SK-N-SH treated with all-trans-retinoic acid at 6 μM for 48 hours (cell line): Measurements from ENCODE around the gene CCDC85B.

Source experiments
- CREB5 ChIP-seq: fragments of 250-450 bp; sonication (Bioruptor Pico); IDR thresholded peaks from 2 replicates; pipeline ENCODE4 v1.5.1; 2020; ENCODE audit warnings: low read depth, mild to moderate bottlenecking, moderate library complexity
- TCF4 ChIP-seq: fragments of 250-450 bp; sonication (Bioruptor Pico); IDR thresholded peaks from 2 replicates; pipeline ENCODE4 v1.8.0; 2021; ENCODE audit warnings: mild to moderate bottlenecking, moderate library complexity, borderline replicate concordance
- TOX ChIP-seq: fragments of 250-450 bp; sonication (Bioruptor Pico); IDR thresholded peaks from 2 replicates; pipeline ENCODE4 v1.8.0; 2021; ENCODE audit warnings: mild to moderate bottlenecking, moderate library complexity, borderline replicate concordance

- no peak for TF ChIP-seq CREB5 (CRISPR knock-in tag)
- TF ChIP-seq TOX, result no peak
- no peak for TF ChIP-seq TCF4 (CRISPR knock-in tag)
Measured at GRCh38 chr11:65866509-65867283, 23.8 kb upstream of the CCDC85B start.
